ENCODE data around the gene WNT3.

WNT3 gene

GRCh38 chr17:46817901-46818209 lies 637 bp downstream of the WNT3 start (continued):
- no peak for TF ChIP-seq SCRT2 (tag by site-specific recombination; IDR thresholded peaks at IDR 0.05)
- TF ChIP-seq KLF10 (tag by site-specific recombination; IDR thresholded peaks at IDR 0.05) = no peak
- no peak for TF ChIP-seq ZNF623 (tag by site-specific recombination; IDR thresholded peaks at IDR 0.05)
- TF ChIP-seq KLF8 (tag by site-specific recombination; IDR thresholded peaks at IDR 0.05) = no peak
- TF ChIP-seq ZNF266 (tag by site-specific recombination; IDR thresholded peaks at IDR 0.05; ENCODE audit: low read depth) = no peak

- POLR2A ChIA-PET = no interaction called here
- H3K4me3 ChIP-seq (ENCODE audit: low read depth, low read length) = no peak overlapping the region
- no peak for TF ChIP-seq ZNF433 (tag by site-specific recombination; IDR thresholded peaks at IDR 0.05; ENCODE audit: low read depth)
- TF ChIP-seq BCL11B (tag by site-specific recombination; IDR thresholded peaks at IDR 0.05; ENCODE audit: low read depth) = no peak
- TF ChIP-seq ZFP41 (tag by site-specific recombination; IDR thresholded peaks at IDR 0.05; ENCODE audit: borderline replicate concordance) = no peak
- TF ChIP-seq ZNF837 (tag by site-specific recombination; IDR thresholded peaks at IDR 0.05) = no peak
- TF ChIP-seq YY2 (tag by site-specific recombination; IDR thresholded peaks at IDR 0.05) = no peak
- no peak for TF ChIP-seq KLF10 (tag by site-specific recombination; IDR thresholded peaks at IDR 0.05)
- TF ChIP-seq ZNF157 (tag by site-specific recombination; IDR thresholded peaks at IDR 0.05) = no peak
- H3K36me3 ChIP-seq (ENCODE audit: control insufficient read depth in 2 of 2, insufficient read depth in 1 of 2, low read length in 2 of 2) = no peaks in the 10 kb centered on the region
- H3K4me1 ChIP-seq (ENCODE audit: control insufficient read depth, insufficient read depth, low read length) = no peaks in the 10 kb centered on the region
- H3K9me3 ChIP-seq (ENCODE audit: control insufficient read depth, insufficient read depth, low read depth, low read length) = no peaks in the 10 kb centered on the region
- CTCF ChIA-PET = no interaction called here
- no peak overlapping the region for H3K27ac ChIP-seq (ENCODE audit: extremely low read depth, low read depth, low read length)
These were observed 1.2 kb downstream of the WNT3 start for GRCh38 chr17:46817151-46817900.

DNA sequence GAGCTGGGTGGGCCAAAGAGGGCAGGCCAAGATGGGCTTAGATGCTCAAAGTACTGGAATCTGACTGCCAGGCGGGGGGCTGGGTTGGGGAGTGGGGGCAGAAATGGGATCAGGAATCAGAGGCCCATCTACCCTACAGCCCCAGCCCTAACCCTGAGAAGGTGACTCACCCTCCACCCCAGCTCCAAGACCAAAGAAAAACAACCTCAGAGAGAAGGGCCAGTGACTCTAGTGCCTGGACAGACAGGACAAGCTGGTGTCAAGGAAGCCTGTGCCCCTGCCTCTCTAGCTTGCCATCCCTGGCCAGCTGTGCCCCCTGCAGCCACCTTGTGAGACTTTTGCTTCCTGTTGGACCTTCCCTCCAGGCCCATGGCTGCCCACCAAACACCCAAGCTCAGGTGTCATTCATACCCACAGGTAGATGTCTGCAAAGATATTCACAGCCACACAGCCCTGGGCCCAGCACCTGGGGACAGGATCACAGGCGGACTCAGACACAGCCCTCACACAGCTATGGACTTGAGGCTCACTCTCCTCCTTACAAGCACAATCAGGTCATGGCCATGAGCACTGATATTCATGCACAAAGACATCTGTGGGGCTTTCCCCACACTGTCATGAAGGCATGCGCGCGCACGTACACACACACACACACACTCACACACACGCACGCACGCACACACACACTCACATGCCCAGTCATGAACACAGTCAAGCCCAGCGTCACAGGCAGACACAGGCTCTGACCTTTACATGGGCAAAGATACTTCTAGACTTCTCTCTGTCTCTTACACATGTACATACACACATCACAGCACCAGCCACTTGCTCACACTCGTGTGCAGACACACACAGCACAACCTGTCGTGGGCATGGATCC lies 2.8 kb downstream of the WNT3 start:
- Histone ChIP-seq H3K4me3 (ENCODE audit: low read depth, low read length) (no peak overlapping the region), H3K9me3 (ENCODE audit: control insufficient read depth, insufficient read depth, low read depth, low read length) (no peaks in the 10 kb centered on the region), H3K4me1 (ENCODE audit: control insufficient read depth, insufficient read depth, low read length) (no peaks in the 10 kb centered on the region), H3K36me3 (ENCODE audit: control insufficient read depth in 2 of 2, insufficient read depth in 1 of 2, low read length in 2 of 2) (no peaks in the 10 kb centered on the region), H3K27ac (ENCODE audit: extremely low read depth, low read depth, low read length) (no peak overlapping the region)
- 0 out of 2 replicates have a peak, but pooled peaks have one; percentile 15 for TF ChIP-seq ZBTB10 (tag by site-specific recombination; IDR thresholded peaks at IDR 0.05)
- 0 out of 2 replicates have a peak, but pooled peaks have one; percentile 54 for TF ChIP-seq ZSCAN4 (tag by site-specific recombination; IDR thresholded peaks at IDR 0.05)
- no peak for TF ChIP-seq PRDM4 (tag by site-specific recombination; IDR thresholded peaks at IDR 0.05)
- CTCF ChIA-PET = interaction anchor here (0.9 kb wide), 1 partner anchor 20 kb away, joined by 5 read pairs; no protein-coding TSS in a partner anchor
- POLR2A ChIA-PET = no interaction called here
